H1 (cell line): ENCODE measurements around the gene VSIR. TPM values are rescaled to one million over a fixed set of nuclear protein-coding genes. Genes with fewer than 3 reads are reported as not detected.

Source experiments
- CBX5 ChIP-seq: fragments of 300-800, 300-1000 bp; sonication (generic); IDR thresholded peaks from 2 replicates; pipeline ENCODE4 v1.7.1; 2016; ENCODE audit warnings: antibody characterized with exemption, low read length, low read depth
- CEBPB ChIP-seq: IDR thresholded peaks from 2 replicates; pipeline ENCODE4 v1.6.1; 2012; ENCODE audit warnings: low read depth, low read length
- GTF2F1 ChIP-seq: IDR thresholded peaks from 2 replicates; pipeline ENCODE4 v1.6.1; 2012; ENCODE audit warnings: low read depth, low read length, improper control_type of control experiment, borderline replicate concordance
- KDM5A ChIP-seq: fragments of 200-600 bp; IDR thresholded peaks from 2 replicates; pipeline ENCODE4 v1.7.1; 2012; ENCODE audit warnings: mild to moderate bottlenecking, low read length, inconsistent platforms, mixed read lengths
- polyA plus RNA-seq, 7 experiments: library from polyadenylated mRNA; depleted of rRNA in 3 of 7; stranded (reverse) in 5 of 7; unstranded in 2 of 7; fragments of >200 nt in 5 of 7; fragments of 200-250 nt in 2 of 7; gene quantifications; 1 replicate in 5 of 7; 2 replicates in 1 of 7; 4 replicates in 1 of 7; pipeline versions ENCODE4 v1.2.1 to v1.2.3, GENCODE V29; 2011 to 2013; ENCODE audit warnings: missing spikeins in 2 of 7, mixed read lengths in 2 of 7
- total RNA-seq: library from RNA; stranded (reverse); fragmentation: NEBNext Ultra II Directional; extraction: Animal tissue kit (Norgen Biotek cat#: 25700); gene quantifications from 2 replicates; pipeline ENCODE4 v1.2.1, GENCODE V29; 2021
- TF ChIP-seq, protein P1 (sequence below): fragments of 300-600 bp; sonication (generic); IDR thresholded peaks from 2 replicates; pipeline ENCODE4 v1.7.1; 2012; ENCODE audit warnings: low read length, moderate library complexity, mild to moderate bottlenecking, inconsistent platforms; ENCODE audit not compliant: insufficient replicate concordance

VSIR gene
- total and polyA plus RNA-seq, 2 of the 8 experiments (the other 6 are each of a cell fraction or from before 2014, with no cell fraction given) = 0.33 TPM; not detected in 1

DNA sequence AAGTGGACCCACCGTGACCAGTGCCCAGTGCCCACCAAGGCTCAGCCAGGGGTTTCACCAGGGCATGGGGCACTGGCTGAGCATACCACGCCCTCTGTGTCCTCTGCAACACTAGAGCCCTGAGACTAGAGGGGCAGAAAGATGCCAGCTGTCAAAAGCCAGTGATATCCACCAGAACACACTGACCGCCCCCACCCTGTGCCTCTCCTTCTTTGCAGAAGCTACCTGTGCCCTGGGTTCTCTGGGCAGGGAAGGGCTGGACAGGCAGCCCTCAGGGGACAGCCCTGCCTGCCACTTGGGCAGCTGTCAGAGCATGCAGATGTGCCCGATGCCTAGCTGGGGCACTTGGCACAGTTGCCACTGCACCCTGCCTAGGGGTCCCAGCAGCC, 494 bp downstream of the VSIR start (continued):
- TF ChIP-seq, protein P1, sequence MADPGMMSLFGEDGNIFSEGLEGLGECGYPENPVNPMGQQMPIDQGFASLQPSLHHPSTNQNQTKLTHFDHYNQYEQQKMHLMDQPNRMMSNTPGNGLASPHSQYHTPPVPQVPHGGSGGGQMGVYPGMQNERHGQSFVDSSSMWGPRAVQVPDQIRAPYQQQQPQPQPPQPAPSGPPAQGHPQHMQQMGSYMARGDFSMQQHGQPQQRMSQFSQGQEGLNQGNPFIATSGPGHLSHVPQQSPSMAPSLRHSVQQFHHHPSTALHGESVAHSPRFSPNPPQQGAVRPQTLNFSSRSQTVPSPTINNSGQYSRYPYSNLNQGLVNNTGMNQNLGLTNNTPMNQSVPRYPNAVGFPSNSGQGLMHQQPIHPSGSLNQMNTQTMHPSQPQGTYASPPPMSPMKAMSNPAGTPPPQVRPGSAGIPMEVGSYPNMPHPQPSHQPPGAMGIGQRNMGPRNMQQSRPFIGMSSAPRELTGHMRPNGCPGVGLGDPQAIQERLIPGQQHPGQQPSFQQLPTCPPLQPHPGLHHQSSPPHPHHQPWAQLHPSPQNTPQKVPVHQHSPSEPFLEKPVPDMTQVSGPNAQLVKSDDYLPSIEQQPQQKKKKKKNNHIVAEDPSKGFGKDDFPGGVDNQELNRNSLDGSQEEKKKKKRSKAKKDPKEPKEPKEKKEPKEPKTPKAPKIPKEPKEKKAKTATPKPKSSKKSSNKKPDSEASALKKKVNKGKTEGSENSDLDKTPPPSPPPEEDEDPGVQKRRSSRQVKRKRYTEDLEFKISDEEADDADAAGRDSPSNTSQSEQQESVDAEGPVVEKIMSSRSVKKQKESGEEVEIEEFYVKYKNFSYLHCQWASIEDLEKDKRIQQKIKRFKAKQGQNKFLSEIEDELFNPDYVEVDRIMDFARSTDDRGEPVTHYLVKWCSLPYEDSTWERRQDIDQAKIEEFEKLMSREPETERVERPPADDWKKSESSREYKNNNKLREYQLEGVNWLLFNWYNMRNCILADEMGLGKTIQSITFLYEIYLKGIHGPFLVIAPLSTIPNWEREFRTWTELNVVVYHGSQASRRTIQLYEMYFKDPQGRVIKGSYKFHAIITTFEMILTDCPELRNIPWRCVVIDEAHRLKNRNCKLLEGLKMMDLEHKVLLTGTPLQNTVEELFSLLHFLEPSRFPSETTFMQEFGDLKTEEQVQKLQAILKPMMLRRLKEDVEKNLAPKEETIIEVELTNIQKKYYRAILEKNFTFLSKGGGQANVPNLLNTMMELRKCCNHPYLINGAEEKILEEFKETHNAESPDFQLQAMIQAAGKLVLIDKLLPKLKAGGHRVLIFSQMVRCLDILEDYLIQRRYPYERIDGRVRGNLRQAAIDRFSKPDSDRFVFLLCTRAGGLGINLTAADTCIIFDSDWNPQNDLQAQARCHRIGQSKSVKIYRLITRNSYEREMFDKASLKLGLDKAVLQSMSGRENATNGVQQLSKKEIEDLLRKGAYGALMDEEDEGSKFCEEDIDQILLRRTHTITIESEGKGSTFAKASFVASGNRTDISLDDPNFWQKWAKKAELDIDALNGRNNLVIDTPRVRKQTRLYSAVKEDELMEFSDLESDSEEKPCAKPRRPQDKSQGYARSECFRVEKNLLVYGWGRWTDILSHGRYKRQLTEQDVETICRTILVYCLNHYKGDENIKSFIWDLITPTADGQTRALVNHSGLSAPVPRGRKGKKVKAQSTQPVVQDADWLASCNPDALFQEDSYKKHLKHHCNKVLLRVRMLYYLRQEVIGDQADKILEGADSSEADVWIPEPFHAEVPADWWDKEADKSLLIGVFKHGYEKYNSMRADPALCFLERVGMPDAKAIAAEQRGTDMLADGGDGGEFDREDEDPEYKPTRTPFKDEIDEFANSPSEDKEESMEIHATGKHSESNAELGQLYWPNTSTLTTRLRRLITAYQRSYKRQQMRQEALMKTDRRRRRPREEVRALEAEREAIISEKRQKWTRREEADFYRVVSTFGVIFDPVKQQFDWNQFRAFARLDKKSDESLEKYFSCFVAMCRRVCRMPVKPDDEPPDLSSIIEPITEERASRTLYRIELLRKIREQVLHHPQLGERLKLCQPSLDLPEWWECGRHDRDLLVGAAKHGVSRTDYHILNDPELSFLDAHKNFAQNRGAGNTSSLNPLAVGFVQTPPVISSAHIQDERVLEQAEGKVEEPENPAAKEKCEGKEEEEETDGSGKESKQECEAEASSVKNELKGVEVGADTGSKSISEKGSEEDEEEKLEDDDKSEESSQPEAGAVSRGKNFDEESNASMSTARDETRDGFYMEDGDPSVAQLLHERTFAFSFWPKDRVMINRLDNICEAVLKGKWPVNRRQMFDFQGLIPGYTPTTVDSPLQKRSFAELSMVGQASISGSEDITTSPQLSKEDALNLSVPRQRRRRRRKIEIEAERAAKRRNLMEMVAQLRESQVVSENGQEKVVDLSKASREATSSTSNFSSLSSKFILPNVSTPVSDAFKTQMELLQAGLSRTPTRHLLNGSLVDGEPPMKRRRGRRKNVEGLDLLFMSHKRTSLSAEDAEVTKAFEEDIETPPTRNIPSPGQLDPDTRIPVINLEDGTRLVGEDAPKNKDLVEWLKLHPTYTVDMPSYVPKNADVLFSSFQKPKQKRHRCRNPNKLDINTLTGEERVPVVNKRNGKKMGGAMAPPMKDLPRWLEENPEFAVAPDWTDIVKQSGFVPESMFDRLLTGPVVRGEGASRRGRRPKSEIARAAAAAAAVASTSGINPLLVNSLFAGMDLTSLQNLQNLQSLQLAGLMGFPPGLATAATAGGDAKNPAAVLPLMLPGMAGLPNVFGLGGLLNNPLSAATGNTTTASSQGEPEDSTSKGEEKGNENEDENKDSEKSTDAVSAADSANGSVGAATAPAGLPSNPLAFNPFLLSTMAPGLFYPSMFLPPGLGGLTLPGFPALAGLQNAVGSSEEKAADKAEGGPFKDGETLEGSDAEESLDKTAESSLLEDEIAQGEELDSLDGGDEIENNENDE = no peak
- TF ChIP-seq CBX5 = no peak
- TF ChIP-seq GTF2F1 = no peak
- no peak for TF ChIP-seq CEBPB
- no peak for TF ChIP-seq KDM5A
- TF ChIP-seq, all 59 proteins: peak for 0
